ENCODE measurements around the gene AFAP1. TPM values are rescaled to one million over a fixed set of nuclear protein-coding genes. Genes with fewer than 3 reads are reported as not detected.

Gene AFAP1
- total RNA-seq, 1 donor from 2014 or later, result 55.6 TPM

- Histone ChIP-seq H3K4me3 (ENCODE audit: low read depth, low read length) (no peak overlapping the region), H3K27me3 (ENCODE audit: control insufficient read depth, insufficient read depth, low read length) (no peaks in the 10 kb centered on the region), H3K36me3 (ENCODE audit: control insufficient read depth, insufficient read depth, low read length) (no peaks in the 10 kb centered on the region)
- TF ChIP-seq, protein P1, sequence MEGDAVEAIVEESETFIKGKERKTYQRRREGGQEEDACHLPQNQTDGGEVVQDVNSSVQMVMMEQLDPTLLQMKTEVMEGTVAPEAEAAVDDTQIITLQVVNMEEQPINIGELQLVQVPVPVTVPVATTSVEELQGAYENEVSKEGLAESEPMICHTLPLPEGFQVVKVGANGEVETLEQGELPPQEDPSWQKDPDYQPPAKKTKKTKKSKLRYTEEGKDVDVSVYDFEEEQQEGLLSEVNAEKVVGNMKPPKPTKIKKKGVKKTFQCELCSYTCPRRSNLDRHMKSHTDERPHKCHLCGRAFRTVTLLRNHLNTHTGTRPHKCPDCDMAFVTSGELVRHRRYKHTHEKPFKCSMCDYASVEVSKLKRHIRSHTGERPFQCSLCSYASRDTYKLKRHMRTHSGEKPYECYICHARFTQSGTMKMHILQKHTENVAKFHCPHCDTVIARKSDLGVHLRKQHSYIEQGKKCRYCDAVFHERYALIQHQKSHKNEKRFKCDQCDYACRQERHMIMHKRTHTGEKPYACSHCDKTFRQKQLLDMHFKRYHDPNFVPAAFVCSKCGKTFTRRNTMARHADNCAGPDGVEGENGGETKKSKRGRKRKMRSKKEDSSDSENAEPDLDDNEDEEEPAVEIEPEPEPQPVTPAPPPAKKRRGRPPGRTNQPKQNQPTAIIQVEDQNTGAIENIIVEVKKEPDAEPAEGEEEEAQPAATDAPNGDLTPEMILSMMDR (IDR thresholded peaks at IDR 0.05; ENCODE audit: insufficient read depth, low read length, poor library complexity, severe bottlenecking), result no peak
- DNase-seq (ENCODE audit: low read depth), result no peak
Measured at GRCh38 chr4:7747566-7747965, 192.1 kb downstream of the AFAP1 start.

GRCh38 chr4:7747062-7747385, 192.6 kb downstream of the AFAP1 start:
- Histone ChIP-seq H3K4me3 (ENCODE audit: low read depth, low read length) (no peak overlapping the region), H3K36me3 (ENCODE audit: control insufficient read depth, insufficient read depth, low read length) (no peaks in the 10 kb centered on the region), H3K27me3 (ENCODE audit: control insufficient read depth, insufficient read depth, low read length) (no peaks in the 10 kb centered on the region)
- DNase-seq (ENCODE audit: low read depth), result no peak
- TF ChIP-seq, protein P1 (IDR thresholded peaks at IDR 0.05; ENCODE audit: insufficient read depth, low read length, poor library complexity, severe bottlenecking), result no peak

DNA sequence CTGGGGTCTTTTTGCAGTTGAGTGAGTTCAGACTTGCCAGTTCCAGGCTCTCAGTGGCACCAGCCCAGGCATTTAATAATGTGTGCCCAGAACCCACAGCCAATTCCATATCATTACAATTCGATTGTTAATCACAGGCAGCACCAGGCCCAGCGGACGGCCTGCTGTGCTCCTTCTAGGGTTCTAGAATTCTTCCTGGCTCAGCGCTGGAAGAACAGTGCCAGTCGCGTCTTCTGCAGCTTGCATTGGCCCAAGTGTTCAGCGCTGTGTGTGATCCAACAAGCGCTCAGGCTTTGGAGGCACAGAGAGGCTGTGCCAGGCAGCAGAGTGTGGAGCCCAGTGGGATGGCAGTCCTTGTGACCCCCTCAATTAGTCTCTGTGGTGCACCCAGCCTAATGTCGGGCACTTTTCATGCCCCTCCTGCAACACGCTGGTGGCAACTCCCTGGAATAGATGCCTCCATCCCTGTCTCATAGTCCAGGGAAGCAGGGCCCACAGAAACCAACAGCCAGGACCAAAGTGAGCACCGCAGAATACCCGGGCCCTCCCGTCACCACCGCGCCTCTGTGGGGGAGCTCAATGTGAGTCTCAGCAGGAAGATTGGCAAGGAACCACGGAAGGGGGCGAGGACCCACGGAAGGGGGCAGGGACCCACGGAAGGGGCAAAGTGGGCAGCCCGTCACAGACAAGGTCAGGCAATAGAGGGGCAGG, 193.2 kb downstream of the AFAP1 start:
- Histone ChIP-seq H3K27me3 (ENCODE audit: control insufficient read depth, insufficient read depth, low read length) (no peaks in the 10 kb centered on the region), H3K4me3 (ENCODE audit: low read depth, low read length) (no peak overlapping the region), H3K36me3 (ENCODE audit: control insufficient read depth, insufficient read depth, low read length) (no peaks in the 10 kb centered on the region)
- TF ChIP-seq, protein P1 (IDR thresholded peaks at IDR 0.05; ENCODE audit: insufficient read depth, low read length, poor library complexity, severe bottlenecking), result no peak
- DNase-seq (ENCODE audit: low read depth), result no peak

DNA sequence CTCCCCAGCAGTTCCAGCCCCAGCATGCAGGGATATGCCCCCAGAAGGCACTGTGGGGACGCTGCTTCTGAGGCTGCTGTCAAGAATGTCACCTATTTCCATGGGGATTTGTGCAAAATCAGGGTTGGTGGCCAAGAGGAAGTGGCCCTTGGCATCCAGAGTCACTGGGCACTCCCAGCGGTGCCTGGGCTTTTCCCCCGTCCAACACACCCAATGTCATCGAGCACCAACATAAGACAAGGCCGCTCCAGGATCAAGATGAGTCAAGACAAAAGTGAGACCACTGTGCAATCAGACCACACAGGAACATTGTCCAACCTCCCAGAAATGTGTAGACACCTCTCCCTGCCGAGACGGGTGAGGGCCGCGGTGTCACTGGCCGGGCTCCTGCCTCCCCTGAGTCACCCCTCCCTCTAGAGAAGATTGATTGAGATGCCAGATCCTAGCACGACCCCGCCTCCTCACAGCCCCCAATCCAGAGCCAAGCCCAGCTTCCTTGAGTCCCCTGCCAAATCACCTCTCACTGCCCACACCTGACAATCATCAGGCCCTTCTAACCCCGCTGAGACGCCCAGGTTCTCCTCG, 194.3 kb downstream of the AFAP1 start:
- TF ChIP-seq, protein P1 (IDR thresholded peaks at IDR 0.05; ENCODE audit: insufficient read depth, low read length, poor library complexity, severe bottlenecking), result no peak
- no peaks in the 10 kb centered on the region for H3K27me3 ChIP-seq (ENCODE audit: control insufficient read depth, insufficient read depth, low read length)
- DNase-seq (ENCODE audit: low read depth), result no peak
- H3K4me3 ChIP-seq (ENCODE audit: low read depth, low read length), result no peak overlapping the region
- no peaks in the 10 kb centered on the region for H3K36me3 ChIP-seq (ENCODE audit: control insufficient read depth, insufficient read depth, low read length)

- no peaks in the 10 kb centered on the region for H3K27me3 ChIP-seq (ENCODE audit: control insufficient read depth, insufficient read depth, low read length)
- TF ChIP-seq, protein P1 (IDR thresholded peaks at IDR 0.05; ENCODE audit: insufficient read depth, low read length, poor library complexity, severe bottlenecking), result no peak
Measured at GRCh38 chr4:7744142-7744804, 195.4 kb downstream of the AFAP1 start.

More at GRCh38 chr4:7744142-7744804, 195.4 kb downstream of the AFAP1 start:
- no peak for DNase-seq (ENCODE audit: low read depth)
- H3K4me3 ChIP-seq (ENCODE audit: low read depth, low read length), result no peak overlapping the region
- no peaks in the 10 kb centered on the region for H3K36me3 ChIP-seq (ENCODE audit: control insufficient read depth, insufficient read depth, low read length)

Measured in kidney epithelial cell (primary cell).